Measurements from ENCODE around the gene HPN. TPM values are rescaled to one million over a fixed set of nuclear protein-coding genes. Genes with fewer than 3 reads are reported as not detected.

Gene HPN
- total and polyA plus RNA-seq, 2 experiments from 2014 or later = 14.0 to 17.4 TPM

GRCh38 chr19:35030257-35031071 lies 11.1 kb upstream of the HPN start, which contains the start of gene SCN1B:
Gene SCN1B (plus strand): TSS chr19:35030470. CDS start chr19:35030821, 351 bp downstream.
- Histone ChIP-seq H2AFZ (peak within 1 kb of the TSS; percentile 96), H3F3A (replicated peaks; ENCODE audit: low read depth) (peaks cover 44% of the 10 kb centered on the region), H3K4me1 (ENCODE audit: insufficient read depth) (peaks cover 15% of the 10 kb centered on the region), H3K4me2 (peak within 1 kb of the TSS; percentile 92), H3K4me3 (peak within 1 kb of the TSS; percentile 66), H4K20me1 (replicated peaks; ENCODE audit: insufficient read depth) (peaks cover 11% of the 10 kb centered on the region; the same call in 1 of the 2 replicates), H3K9me2 (ENCODE audit: insufficient read depth) (no peaks in the 10 kb centered on the region), H3K27ac (ENCODE audit: low read depth) (no peak within 1 kb of the TSS), H3K27me3 (ENCODE audit: insufficient read depth) (peaks cover 34% of the 10 kb centered on the region), H3K36me3 (ENCODE audit: insufficient read depth) (peaks cover 19% of the 10 kb centered on the region), H3K79me2 (replicated peaks; ENCODE audit: insufficient read depth) (no peaks in the 10 kb centered on the region)
- peaks cover 6% of the 10 kb centered on the region; the same call in 2 of the 3 replicates for H3K4me1 Mint-ChIP-seq
- peaks cover 7% of the 10 kb centered on the region; the same call in 2 of the 3 replicates for H3K9me3 Mint-ChIP-seq
- TF ChIP-seq ZNF331 (CRISPR knock-in tag; IDR thresholded peaks at IDR 0.05; ENCODE audit: low read depth) = no peak
- no peak for TF ChIP-seq EZH2phosphoT487 (IDR thresholded peaks at IDR 0.05; ENCODE audit: unreplicated experiment)
- no peak for TF ChIP-seq REST (IDR thresholded peaks at IDR 0.05; ENCODE audit: unreplicated experiment)
- TF ChIP-seq EZH2 (IDR thresholded peaks at IDR 0.05; ENCODE audit: low read depth, unreplicated experiment) = no peak
- TF ChIP-seq NANOG (IDR thresholded peaks at IDR 0.05; ENCODE audit: borderline replicate concordance) = no peak
- TF ChIP-seq STAT1 (IDR thresholded peaks at IDR 0.05; ENCODE audit: unreplicated experiment) = no peak
- TF ChIP-seq CTCF (conservative IDR thresholded peaks at IDR 0.05; ENCODE audit: low read depth in 2 of 2) = no peak
- TF ChIP-seq ZNF462 (CRISPR knock-in tag; IDR thresholded peaks at IDR 0.05) = no peak
- TF ChIP-seq CREB1 (CRISPR knock-in tag; IDR thresholded peaks at IDR 0.05; ENCODE audit: low read depth) = no peak
- no peak for TF ChIP-seq ZNF114 (CRISPR knock-in tag; IDR thresholded peaks at IDR 0.05)
- no peak for TF ChIP-seq JUNB (IDR thresholded peaks at IDR 0.05; ENCODE audit: unreplicated experiment)
- peaks cover 48% of the 10 kb centered on the region for H3K27me3 Mint-ChIP-seq (ENCODE audit: insufficient read depth, low read depth, poor library complexity)
- H3K4me3 Mint-ChIP-seq = peak within 1 kb of the TSS; percentile 75
- peak; percentile 73 for ATAC-seq
- DNase-seq (ENCODE audit: low spot score) = peak; percentile 83
- H3K27ac Mint-ChIP-seq = no peak within 1 kb of the TSS
- peaks cover 29% of the 10 kb centered on the region for H3K36me3 Mint-ChIP-seq (ENCODE audit: low read depth)

All from GM23338 (cell line).